GM21717 (cell line): ENCODE data around the gene AIG1.

Source experiments
- ATAC-seq: cut with Tn5 transposase; IDR thresholded peaks from one replicate; pipeline ENCODE4 v1.9.1; 2021; ENCODE audit warnings: mild to moderate bottlenecking, moderate library complexity; ENCODE audit not compliant: unreplicated experiment

AIG1 gene

DNA sequence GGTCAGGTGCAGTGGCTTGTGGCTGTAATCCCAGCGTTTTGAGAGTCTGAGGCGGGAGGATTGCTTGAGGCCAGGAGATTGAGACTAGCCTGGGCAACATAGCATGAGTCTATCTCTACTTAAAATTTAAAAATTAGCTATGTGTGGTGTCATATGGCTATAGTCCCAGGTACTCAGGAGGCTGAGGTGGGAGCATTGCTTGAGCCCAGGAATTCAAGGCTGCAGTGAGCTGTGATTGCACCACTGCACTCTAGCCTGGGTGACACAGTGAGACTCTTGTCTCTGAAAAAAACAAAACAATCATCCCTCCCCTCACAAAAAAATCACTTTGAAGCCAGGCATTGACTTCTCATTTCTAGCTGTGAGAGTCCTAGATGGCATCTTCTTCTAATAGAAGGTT lies 32.1 kb downstream of the AIG1 start:
- no peak for ATAC-seq

DNA sequence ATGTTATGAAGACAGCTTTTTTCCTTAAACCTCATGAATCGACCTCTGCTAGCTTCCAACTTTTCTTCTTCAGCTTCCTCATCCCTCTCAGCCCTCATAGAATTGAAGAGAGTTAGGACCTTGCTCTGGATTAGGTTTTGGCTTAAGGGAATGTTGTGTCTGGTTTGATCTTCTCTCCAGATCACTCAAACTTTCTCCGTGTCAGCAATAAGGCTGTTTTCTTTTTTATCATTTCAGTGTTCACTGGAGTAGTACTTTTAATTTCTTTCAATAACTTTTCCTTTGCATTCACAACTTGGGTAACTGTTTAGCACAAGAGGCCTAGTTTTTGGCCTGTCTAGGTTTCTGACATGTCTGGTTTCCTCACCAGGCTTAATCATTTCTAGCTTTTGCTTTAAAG lies 32.6 kb downstream of the AIG1 start:
- no peak for ATAC-seq

DNA sequence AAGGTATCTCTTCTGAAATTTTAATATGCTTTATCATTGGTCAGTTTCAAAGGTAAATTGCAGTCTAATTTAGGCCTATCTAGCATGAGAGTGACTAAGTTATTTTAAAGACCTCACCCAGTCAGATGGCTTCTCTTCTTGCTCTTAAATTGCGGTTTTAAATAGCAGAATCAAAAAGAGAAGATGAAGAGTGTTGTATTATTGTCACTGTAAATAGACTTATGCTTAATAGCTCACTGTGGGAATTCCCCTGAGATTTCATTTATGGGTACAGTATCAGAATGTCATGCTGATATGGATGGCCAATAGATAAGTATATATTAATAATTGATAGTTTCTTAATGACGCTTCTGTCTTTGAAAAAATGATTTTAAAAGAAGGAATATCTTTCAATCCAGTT lies 35.7 kb downstream of the AIG1 start:
- ATAC-seq = no peak

DNA sequence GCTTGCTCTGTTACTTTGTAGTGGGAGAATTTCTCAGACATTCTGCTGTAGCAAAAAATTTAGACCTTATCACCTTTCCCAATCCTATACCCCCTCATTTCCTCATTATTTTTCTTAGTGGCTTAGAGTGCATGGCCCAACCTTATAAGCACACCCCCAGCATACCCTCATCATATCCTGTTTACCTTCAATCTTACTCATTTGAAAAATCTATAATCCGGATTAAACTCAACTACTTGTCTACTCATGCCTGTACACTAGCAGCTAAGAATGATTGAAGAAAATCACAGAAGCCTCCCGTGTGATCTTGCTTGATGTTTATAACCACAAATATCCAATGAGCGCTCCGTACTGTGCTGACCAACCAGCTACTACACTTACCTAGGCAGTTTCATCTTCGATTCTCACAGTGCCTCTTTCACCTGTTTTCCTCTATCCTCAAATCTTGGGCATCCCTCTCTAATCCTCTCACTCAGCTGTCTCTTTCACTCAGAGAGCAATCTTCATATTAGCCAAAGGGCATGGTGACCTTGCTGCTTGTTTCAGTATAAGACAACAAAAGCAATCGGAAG lies 36.6 kb downstream of the AIG1 start:
- ATAC-seq = no peak

DNA sequence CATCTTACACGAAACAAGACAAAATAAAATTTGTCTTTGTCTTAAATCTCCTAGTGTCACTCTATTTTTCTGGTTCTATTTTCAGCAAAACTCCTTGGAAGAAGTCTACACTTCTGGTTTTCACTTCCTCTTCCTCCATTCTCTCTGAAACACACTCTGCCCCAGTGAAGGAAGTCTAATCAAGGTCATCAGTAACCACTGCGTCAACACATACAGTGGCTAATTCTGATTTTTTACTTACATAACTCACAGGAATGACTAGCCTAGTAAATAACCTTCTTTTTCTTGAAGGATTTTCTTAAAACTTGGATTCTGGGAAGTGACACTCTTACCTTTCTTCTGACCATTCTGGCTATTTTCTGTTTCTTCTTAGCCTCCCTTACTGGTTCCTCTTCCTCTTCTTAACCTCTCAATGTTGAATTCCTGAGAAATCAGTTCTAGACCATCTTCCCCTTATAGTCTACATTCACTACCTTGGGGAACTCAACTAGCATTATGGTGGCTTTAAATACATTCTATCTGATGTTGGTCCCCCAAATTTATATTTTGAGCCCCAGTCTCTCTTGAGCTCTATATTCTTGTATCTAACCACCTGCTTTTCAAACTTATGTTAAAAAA lies 37.5 kb downstream of the AIG1 start:
- peak; percentile 93 for ATAC-seq

DNA sequence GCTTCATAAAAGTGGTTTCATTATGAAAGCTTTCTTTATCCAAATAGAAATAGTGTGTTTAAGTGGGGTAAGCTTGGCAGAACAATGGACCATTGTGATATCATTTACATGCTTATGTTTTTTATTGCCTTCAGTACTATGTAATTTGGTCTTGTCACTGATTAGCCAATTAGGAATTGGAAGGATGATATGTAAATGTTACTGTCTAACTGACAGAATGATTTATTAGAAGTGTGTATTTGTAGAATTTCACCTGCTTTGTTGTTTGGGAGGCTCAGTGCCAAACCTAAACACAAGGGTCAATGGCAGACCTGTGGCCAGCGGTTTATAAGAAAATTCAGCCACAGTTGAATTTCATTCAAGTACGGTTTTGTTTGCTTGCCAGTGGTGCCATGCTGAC lies 39.0 kb downstream of the AIG1 start:
- no peak for ATAC-seq

DNA sequence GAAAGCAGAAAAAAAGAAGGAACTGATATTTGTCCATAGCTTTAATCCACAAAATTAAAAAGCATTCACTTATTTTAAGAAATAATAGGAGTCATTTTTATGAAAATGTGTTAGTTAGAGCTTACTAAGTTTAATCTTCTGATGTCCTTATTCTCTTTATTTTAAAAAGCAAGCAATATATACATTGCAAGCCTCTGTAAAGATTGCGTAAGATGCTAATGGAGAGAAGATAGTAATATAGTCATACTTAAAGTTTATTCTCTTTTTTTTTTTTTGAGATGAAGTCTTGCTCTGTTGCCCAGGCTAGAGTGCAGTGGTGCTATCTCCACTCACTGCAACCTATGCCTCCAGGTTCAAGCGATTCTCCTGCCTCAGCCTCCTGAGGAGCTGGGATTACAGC lies 39.7 kb downstream of the AIG1 start:
- ATAC-seq = no peak

DNA sequence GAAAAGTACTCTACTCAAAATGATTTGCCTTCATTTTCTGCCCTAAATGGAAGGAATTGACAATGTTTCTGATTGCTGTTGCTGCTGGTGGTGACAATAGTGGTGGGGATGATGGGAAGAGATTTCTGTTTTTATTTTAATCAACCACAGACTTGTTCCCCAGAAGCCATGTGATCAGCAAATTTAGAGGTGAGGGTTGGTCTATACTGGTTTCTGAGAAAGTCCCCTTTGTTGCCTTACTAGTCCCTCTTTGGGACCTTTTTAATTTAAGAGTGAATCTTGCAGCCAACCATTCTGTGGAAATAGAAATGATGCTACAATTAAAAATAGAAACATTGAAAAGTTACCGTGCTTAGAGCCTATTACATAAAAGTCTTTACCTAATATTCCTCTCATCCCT lies 43.2 kb downstream of the AIG1 start:
- ATAC-seq = no peak

DNA sequence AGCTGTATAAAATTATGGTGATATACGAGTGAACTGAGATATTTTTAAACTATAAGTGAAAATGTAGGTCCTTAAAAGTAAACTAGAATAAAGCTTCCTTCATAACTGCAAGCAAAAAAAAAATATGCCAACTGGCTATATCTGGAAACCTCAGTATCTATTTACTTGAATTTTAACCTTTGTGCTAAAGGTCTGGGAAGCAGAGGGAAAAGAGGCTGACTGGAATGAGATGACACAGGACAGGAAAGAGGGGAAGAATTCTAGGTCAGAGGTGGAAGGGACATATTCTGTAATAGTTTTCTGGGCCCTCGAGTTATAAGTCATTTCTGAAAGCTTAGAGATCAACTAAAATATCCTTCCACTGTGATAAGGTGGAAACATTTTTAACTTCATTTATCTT lies 46.8 kb downstream of the AIG1 start:
- ATAC-seq = no peak

DNA sequence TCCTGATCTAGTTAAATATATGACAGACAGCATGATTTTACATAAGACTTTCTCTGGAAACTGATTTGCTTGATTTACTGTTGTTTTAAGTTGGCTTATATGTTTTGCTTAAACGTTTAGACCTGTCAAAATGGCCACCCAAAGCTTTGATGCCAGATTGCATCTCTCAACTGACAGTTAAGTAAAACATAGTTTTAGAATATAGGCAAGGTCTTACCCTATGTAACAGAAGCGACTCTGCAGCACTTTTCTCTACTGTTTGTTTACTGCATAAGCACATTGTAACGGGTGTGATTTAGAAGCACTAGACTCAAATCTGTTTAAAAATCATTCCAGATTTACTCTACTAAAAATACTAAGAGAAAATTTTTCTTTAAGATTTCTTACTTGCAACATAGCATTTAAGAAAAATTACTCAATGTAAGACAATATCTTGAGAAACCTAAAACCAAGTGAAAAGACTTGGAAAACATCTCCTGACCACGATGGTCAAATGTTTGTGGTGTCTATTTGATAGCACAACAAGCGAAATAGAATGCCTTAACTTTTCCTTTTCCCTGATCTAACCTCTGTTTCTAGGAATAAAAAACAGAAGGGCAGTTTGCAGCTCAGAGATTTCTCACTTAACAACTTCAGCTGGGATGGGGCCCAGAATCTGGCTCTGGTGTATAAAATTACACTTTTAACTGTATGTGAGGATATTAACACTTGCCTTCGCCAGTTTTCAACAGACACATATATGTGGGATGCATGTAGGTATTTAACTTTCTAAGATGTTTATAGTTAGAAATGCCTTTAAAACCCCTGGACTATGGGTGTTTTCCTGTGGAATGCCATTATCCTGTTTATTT lies 47.4 kb downstream of the AIG1 start:
- no peak for ATAC-seq

DNA sequence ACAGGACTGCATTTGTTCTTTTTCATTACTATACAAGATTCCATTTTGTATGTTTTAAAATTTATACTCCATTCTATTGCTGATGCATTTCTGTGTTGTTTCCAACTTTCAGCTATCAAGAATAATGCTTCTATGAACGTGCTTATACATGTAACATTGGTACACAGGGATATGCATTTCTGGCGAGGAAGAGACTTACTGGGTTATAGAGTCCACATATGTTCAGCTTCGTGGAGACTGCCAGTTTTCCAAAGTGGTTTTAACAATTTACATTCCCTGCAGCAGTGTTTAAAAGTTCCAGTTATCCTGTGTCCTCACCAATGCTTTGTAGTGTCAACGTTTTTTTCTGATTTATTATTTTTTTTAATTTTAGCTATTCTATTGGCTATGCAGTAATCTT lies 48.5 kb downstream of the AIG1 start:
- no peak for ATAC-seq

DNA sequence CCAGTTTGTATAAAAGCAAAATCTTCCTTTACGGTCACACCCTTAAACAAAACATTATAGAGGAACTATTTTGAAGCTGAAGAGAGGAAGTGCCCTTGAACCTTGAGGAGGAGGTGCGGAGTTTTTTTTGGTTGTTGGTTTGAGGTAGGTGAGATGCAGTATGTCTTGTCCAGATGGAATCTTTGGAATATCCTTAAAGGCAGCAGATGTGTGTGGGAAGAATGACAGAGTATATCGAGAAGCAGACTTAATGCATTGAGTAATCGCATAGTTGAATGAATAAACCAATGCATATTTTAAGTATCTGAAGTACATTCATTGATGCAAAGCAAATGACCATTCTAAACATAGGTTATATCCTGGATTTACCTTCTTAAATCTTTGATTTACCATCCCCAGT lies 49.9 kb downstream of the AIG1 start:
- ATAC-seq = no peak

DNA sequence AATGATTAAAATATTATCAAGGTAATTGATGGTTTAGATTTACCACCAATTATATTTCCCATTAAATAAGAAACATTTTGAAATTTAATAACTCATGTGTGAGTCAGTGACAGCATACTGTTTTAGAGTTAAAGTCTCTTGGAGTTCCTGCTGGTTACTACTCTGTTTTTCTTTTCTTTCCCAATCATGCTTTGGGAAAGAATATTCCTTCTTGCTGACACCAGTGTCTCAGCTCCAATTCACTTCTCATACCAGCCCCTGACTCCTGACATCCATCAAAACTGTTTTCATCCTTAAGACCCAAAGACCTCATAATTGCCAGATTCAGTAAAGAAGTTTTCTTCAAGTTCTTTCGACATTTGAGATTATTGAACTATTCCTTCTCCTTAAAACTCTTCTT lies 50.3 kb downstream of the AIG1 start:
- ATAC-seq = no peak

DNA sequence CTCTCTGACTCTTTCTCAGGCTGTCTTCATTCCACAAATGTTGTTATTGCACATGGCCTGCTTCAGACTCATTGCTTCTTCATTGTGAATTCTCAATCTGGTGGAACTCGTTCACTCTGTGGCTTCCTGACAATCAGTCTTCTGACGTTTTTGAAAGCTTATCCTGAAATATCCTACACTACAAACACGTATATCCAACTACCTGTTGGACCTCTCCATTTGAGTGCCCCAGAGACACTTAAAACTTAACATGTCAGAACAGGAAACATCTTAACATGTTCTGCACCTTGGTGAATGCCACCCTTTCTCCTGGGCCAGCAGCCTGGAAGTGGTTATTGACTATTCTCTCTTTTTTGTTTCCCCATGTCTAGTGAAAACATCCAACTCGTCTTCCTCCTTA lies 50.8 kb downstream of the AIG1 start:
- no peak for ATAC-seq

DNA sequence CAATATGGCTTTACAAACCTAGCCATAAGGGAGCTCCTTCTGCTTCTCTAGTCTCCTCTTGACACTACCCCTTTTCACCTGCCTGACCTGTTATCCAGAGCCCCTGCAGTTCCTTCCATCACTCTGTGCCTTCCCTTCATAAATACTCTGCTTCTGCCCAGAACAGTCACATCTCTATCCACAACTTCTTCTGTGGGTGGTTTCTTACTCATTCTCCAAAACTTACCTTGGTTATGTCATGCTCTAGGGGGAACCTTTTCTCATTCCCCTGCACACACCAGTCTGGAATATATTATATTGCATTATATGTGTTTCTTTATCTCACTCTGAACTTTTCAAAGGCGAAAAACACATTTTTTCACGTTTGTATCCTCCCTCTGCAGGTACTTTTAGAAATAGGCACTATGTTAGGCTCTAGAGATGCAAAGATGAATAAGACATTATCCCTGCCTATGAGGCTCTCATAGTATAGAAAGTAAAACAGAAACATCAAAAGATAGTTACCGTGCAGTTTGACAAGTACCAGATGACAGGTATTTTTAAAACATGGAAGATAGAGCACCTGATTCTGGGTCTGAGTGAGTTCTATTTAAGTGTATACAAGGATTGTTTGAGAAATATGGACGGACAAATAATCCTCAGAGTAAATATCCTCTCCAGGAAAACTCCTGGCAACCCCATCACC lies 51.5 kb downstream of the AIG1 start:
- peak; percentile 69 for ATAC-seq

DNA sequence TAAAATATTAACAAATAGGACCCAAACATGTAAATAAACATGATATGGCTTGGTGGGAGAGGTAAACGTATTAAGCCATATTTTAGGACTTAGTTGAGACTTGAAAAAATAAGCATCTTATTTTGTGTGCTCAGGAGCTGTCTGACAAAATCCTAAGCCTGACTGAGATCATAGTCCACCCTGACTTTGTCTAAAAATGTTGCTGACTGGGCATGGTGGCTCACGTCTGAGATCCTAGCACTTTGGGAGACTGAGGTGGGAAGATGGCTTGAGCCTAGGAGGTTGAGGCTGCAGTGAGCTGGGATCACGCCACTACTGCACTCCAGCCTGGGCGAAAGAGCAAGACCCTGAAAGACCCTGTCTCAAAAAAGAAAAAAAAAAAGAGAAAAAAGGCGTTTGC lies 52.1 kb downstream of the AIG1 start:
- no peak for ATAC-seq

DNA sequence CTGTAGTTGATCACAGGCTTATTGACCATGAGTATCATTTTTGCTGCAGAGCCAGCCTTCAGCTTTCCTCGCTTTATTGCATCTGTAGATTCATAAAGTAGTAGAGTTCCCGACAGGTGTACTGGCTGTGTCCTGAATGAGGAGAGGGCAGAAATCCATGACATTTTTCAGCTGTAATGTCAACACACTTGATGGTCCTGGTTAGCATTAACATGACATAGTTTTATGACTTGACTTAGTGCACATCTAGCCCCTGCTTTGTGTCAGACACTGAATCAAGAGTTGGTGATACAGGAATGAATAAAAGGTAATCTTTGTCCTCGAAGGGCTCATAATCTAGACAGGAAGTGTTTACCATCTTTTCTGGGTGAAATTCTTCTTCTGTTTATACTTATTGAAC lies 55.0 kb downstream of the AIG1 start:
- ATAC-seq = no peak

DNA sequence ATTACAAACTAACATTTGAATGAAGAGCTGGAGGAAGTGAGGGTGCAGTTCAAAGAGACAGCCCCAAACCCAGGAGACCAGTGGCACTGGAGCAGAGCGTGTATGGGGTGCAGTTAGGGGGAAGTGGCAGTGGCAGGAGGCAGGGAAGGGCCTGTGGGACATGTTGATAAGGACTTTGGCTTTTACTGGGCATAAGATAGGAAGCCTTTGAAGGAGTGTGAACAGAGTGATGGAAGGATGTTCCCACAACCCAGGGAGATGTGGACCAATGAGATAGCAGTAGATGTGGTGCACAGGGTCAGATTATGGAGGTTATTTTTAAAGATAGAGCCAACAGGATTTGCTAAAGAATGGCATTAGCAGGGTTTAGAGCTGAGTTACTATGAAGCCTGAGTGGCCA lies 56.4 kb downstream of the AIG1 start:
- ATAC-seq = no peak

DNA sequence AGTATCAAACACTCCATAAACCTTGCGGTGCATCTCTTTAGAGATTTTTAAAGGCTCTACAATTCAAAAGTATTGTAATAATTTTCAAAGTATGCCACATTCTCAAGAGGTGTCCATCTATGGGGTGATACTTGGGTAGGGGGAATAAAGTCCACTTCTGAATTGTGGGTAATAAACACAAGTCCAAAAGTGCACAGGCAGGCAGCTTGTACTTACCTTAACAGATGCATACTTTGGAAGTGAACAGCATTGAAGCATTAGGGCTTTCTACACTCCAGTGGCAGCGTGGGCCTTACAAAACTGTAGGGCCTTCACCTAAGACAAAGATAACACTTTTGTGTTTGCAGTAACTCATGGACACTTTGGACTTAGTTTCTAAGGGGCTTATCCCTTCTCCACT lies 58.6 kb downstream of the AIG1 start:
- ATAC-seq = no peak

DNA sequence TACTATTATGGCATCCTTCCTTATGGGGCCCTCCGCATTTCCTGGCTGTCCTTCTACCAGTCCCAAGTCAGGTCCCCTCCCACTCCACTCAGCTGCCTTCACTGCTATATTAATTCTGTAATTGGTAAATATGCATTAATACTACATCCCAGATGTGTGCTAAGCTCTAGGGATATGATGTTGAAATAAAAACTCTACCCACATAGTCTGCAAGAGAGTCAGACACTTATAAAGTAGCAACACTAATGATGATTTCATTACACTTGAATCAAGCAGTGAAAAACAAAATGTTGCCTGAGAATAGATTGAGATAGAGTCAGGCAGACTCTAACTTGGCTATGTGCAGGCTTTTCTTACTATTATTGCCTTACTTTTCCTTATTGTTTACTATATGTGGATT lies 62.4 kb downstream of the AIG1 start:
- ATAC-seq = no peak

DNA sequence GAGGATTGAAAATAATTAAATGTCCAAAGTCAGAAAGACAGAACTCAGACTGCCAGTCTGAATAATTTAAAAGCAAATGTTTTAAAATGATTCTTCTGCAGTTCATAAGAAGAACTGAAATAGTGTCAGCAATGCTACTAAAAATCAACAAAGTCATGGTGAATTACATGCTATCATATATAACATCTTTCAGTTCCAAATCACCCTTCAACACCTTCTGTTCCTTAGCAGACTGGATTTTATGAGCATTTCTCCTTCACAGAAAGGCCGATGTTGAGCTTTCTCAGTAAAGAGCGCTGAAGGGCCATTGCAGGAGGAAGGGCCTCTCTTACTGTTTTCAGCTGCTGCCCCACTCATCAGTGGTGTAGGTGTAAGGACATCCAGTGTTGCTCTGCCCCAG lies 63.3 kb downstream of the AIG1 start:
- no peak for ATAC-seq

DNA sequence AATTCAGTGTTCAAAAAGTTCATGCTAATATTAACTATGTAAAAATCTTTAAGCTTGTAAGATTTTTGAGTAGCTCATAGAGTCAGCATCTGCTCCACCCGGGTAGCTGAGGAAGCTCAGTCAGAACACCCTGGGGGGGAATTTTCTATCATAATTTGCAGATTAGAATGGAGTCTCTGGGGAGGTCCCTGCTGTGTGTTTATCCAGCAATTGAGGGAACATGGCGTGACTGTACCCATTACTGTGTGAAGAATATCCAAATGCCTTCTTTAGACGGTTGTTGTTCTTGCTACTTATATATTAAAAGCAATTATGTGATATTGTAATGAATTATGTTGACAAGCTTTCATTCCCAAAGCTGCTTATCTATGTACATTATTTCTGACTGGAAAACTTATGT lies 64.8 kb downstream of the AIG1 start:
- no peak for ATAC-seq
